NCI-H128 (cell line): ENCODE data around the gene SDK1.

ENCODE experiments used
- DNase-seq: peaks from one replicate; lab custom pipeline; 2025; ENCODE audit not compliant: unreplicated experiment; lab: John Stamatoyannopoulos, UW

The SDK1 gene

GRCh38 chr7:3300651-3301448, at the start of gene SDK1:
SDK1 (plus strand) TSS chr7:3301252; CDS start chr7:3301587, 335 bp downstream.
- peak; percentile 81 for DNase-seq

- DNase-seq, result no peak
Observed at GRCh38 chr7:3254718-3255117, 46.3 kb upstream of the SDK1 start.

GRCh38 chr7:3259711-3260400, 41.2 kb upstream of the SDK1 start:
- no peak for DNase-seq

- no peak for DNase-seq
Observed at GRCh38 chr7:3260401-3260715, 40.7 kb upstream of the SDK1 start.

GRCh38 chr7:3264693-3265339, 36.2 kb upstream of the SDK1 start:
- DNase-seq, result no peak

- DNase-seq, result no peak
Observed at GRCh38 chr7:3265388-3265787, 35.7 kb upstream of the SDK1 start.

GRCh38 chr7:3266240-3266639, 34.8 kb upstream of the SDK1 start:
- DNase-seq, result no peak

GRCh38 chr7:3267966-3268690, 32.9 kb upstream of the SDK1 start:
- DNase-seq, result peak; percentile 94

GRCh38 chr7:3270362-3270761, 30.7 kb upstream of the SDK1 start:
- no peak for DNase-seq

- DNase-seq, result no peak
Observed at GRCh38 chr7:3271298-3271697, 29.8 kb upstream of the SDK1 start.

- DNase-seq, result no peak
Observed at GRCh38 chr7:3272691-3273141, 28.3 kb upstream of the SDK1 start.

- no peak for DNase-seq
Observed at GRCh38 chr7:3274131-3274530, 26.9 kb upstream of the SDK1 start.

- DNase-seq, result no peak
Observed at GRCh38 chr7:3277604-3278572, 23.2 kb upstream of the SDK1 start.

- no peak for DNase-seq
Observed at GRCh38 chr7:3279147-3279818, 21.8 kb upstream of the SDK1 start.

GRCh38 chr7:3280445-3280844, 20.6 kb upstream of the SDK1 start:
- DNase-seq, result no peak

- no peak for DNase-seq
Observed at GRCh38 chr7:3280946-3281656, 20.0 kb upstream of the SDK1 start.

GRCh38 chr7:3282457-3282856, 18.6 kb upstream of the SDK1 start:
- DNase-seq, result no peak

- DNase-seq, result no peak
Observed at GRCh38 chr7:3283130-3283704, 17.8 kb upstream of the SDK1 start.

GRCh38 chr7:3285652-3286051, 15.4 kb upstream of the SDK1 start:
- DNase-seq, result no peak
